T-cell (primary cell): Measurements from ENCODE around the gene COL5A2. TPM values are rescaled to one million over a fixed set of nuclear protein-coding genes. Genes with fewer than 3 reads are reported as not detected.

Experiments used
- ATAC-seq, 4 experiments: fragments of 200-7000 bp in 3 of 4; fragments of 150-1000 bp in 1 of 4; cut with Tn5 transposase; replicated peaks in 1 of 4; 1 replicate in 3 of 4; 2 replicates in 1 of 4; pipeline ENCODE4 v1.10.0; 2021; ENCODE audit warnings: moderate library complexity in 3 of 4, mild to moderate bottlenecking in 2 of 4, moderate number of reproducible peaks in 1 of 4
- CTCF ChIA-PET, 2 donors: fragments of 300-600 bp; sonication (Branson Sonifier 250); formaldehyde crosslinking; loops; one replicate each; lab custom pipeline; 2022; ENCODE audit warnings: antibody characterized with exemption in 2 of 2; lab: Charles Lee
- POLR2A ChIA-PET, 2 donors: fragments of 300-600 bp; sonication (Branson Sonifier 250); formaldehyde crosslinking; loops; one replicate each; lab custom pipeline; 2022; ENCODE audit warnings: antibody characterized with exemption in 2 of 2; lab: Charles Lee
- DNase-seq, 35 experiments: peaks; one replicate each; pipeline versions ENCODE4 v3.0.0 to v3.0.0-alpha.2; 2013 to 2023
- H3K27ac ChIP-seq: one replicate; pipeline ENCODE4 v1.5.1; 2013; ENCODE audit warnings: low read length
- H3K27me3 ChIP-seq, 2 experiments: replicated peaks in 1 of 2; 1 replicate in 1 of 2; 2 replicates in 1 of 2; pipeline versions ENCODE4 v1.6.1 to v1.7.0; 2013; ENCODE audit warnings: low read length in 1 of 2, mixed read lengths in 1 of 2; ENCODE audit not compliant: control insufficient read depth in 2 of 2, insufficient read depth in 2 of 2; ENCODE audit errors: extremely low read depth in 1 of 2
- H3K36me3 ChIP-seq, 2 donors: 1 replicate in 1 of 2; 2 replicates in 1 of 2; pipeline versions ENCODE4 v1.6.1 to v1.7.0; 2013; ENCODE audit warnings: low read length in 1 of 2; ENCODE audit not compliant: control insufficient read depth in 2 of 2, insufficient read depth in 1 of 2; ENCODE audit errors: extremely low read depth in 1 of 2
- H3K4me1 ChIP-seq, 2 experiments: 1 replicate in 1 of 2; 2 replicates in 1 of 2; pipeline versions ENCODE4 v1.6.1 to v1.7.0; 2013; ENCODE audit warnings: low read length in 2 of 2, mixed read lengths in 1 of 2; ENCODE audit not compliant: insufficient read depth in 2 of 2, control insufficient read depth in 1 of 2; ENCODE audit errors: extremely low read depth in 1 of 2
- H3K4me3 ChIP-seq, 2 donors: 1 replicate in 1 of 2; 2 replicates in 1 of 2; pipeline versions ENCODE4 v1.5.1 to v1.7.0; 2013; ENCODE audit warnings: mild to moderate bottlenecking in 2 of 2, low read length in 1 of 2, moderate library complexity in 1 of 2; ENCODE audit not compliant: control insufficient read depth in 1 of 2; ENCODE audit errors: extremely low read depth in 1 of 2
- H3K9me3 ChIP-seq: 2 replicates; pipeline ENCODE4 v1.7.0; 2013
- H3K27ac Mint-ChIP-seq, 2 donors: one replicate each; pipeline ENCODE4 v1.8.0; 2020 to 2021; ENCODE audit warnings: mild to moderate bottlenecking in 2 of 2, mixed read lengths in 2 of 2
- H3K27me3 Mint-ChIP-seq, 2 donors: one replicate each; pipeline ENCODE4 v1.8.0; 2021 to 2022; ENCODE audit warnings: mixed read lengths in 2 of 2
- H3K36me3 Mint-ChIP-seq: one replicate; pipeline ENCODE4 v1.8.0; 2021; ENCODE audit warnings: mixed read lengths
- H3K4me1 Mint-ChIP-seq, 3 donors: one replicate each; pipeline ENCODE4 v1.8.0; 2020 to 2022; ENCODE audit warnings: mixed read lengths in 3 of 3, mild to moderate bottlenecking in 1 of 3
- H3K4me3 Mint-ChIP-seq, 3 donors: one replicate each; pipeline ENCODE4 v1.8.0; 2020 to 2022; ENCODE audit warnings: mild to moderate bottlenecking in 3 of 3, mixed read lengths in 3 of 3, moderate library complexity in 3 of 3
- H3K9me3 Mint-ChIP-seq, 3 donors: one replicate each; pipeline ENCODE4 v1.8.0; 2020 to 2022; ENCODE audit warnings: mixed read lengths in 3 of 3
- WGBS: methylation state at CpG from one replicate; pipeline ENCODE4 v1.1.5; 2013; ENCODE audit warnings: missing lambda C conversion rate; ENCODE audit not compliant: insufficient coverage; 5-methylcytosine and 5-hydroxymethylcytosine counted together
- total RNA-seq, 35 experiments: library from RNA in 6 of 35; stranded (reverse) in 6 of 35; fragments of 120-200 nt in 1 of 35; gene quantifications; one replicate each; pipeline versions ENCODE4 v1.2.1 to v1.2.4 and lab custom pipeline; 2013 to 2026

The COL5A2 gene
- total RNA-seq, 5 donors from 2014 or later (not counting 1 experiment from before 2014, with no cell fraction given): 0.40 to 1.9 (median 1.3) TPM

DNA sequence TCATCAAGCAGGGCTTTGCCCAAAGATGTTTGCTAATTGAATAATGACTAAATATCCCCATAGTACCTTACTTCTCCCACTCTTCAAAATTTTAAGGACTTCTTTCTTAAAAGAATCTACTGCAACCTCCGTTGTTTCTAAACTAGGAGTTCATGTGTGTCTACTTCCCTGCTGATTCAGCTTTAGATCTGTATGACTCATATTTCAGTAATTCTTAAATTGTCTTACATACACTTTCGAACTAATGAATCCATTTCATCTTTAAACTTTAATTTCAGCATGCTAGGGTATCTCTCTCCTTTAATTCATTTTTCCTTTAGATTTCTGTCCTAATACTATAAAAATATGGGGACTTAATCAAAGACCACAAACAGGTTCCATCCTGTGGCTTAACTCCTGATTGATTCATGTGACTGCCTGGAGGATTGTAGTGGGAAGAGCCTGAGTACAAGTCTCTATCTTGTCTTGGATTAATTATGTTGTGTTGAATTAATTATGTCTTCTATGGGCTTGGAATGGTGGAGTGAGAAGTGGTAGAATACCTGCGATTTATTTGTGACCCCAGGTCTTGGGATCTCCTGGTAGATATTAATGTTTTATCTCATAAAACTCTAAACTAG is 24.9 kb upstream of the COL5A2 start:
- WGBS: no CpG with 5 or more reads among the region's 3 CpGs
- H3K4me3 ChIP-seq: no peak overlapping the region
- H3K27ac Mint-ChIP-seq: no peak overlapping the region

GRCh38 chr2:189203177-189203799 is 23.7 kb upstream of the COL5A2 start:
- no peak overlapping the region for H3K27ac Mint-ChIP-seq
- ATAC-seq (no peak), DNase-seq (no peak)
- no peaks in the 10 kb centered on the region for H3K27me3 ChIP-seq
- H3K27me3 Mint-ChIP-seq: peaks cover 0 to 3% of the 10 kb centered on the region in 2 donors
- H3K4me3 ChIP-seq: no peak overlapping the region
- H3K36me3 ChIP-seq: no peaks in the 10 kb centered on the region
- H3K9me3 ChIP-seq: no peaks in the 10 kb centered on the region
- ChIA-PET CTCF (no interaction called here), POLR2A (no interaction called here)
- no peak overlapping the region for H3K4me3 Mint-ChIP-seq
- no peaks in the 10 kb centered on the region for H3K36me3 Mint-ChIP-seq
- no peak overlapping the region for H3K27ac ChIP-seq
- H3K4me1 ChIP-seq: no peaks in the 10 kb centered on the region
- WGBS: 67% methylated on average over 3 of the region's 4 CpGs
- H3K4me1 Mint-ChIP-seq: peaks cover 0 to 6% (median 0%) of the 10 kb centered on the region in 3 donors
- no peaks in the 10 kb centered on the region for H3K9me3 Mint-ChIP-seq

More for the DNA sequence above, 24.9 kb upstream of the COL5A2 start:
- no peak for ATAC-seq
- Histone ChIP-seq H3K27me3 (no peaks in the 10 kb centered on the region), H3K9me3 (no peaks in the 10 kb centered on the region), H3K4me1 (no peaks in the 10 kb centered on the region), H3K36me3 (no peaks in the 10 kb centered on the region), H3K27ac (no peak overlapping the region)
- POLR2A ChIA-PET: no interaction called here
- Mint-ChIP-seq H3K9me3 (no peaks in the 10 kb centered on the region), H3K4me3 (no peak overlapping the region), H3K36me3 (no peaks in the 10 kb centered on the region), H3K4me1 (peaks cover 0 to 6% (median 0%) of the 10 kb centered on the region in 3 donors), H3K27me3 (peaks cover 0 to 5% of the 10 kb centered on the region in 2 donors)
- CTCF ChIA-PET: no interaction called here
- no peak for DNase-seq

- Mint-ChIP-seq H3K27ac (no peak overlapping the region), H3K27me3 (no peaks in the 10 kb centered on the region), H3K4me3 (no peak overlapping the region), H3K36me3 (no peaks in the 10 kb centered on the region), H3K9me3 (peaks cover 0 to 3% (median 3%) of the 10 kb centered on the region in 3 donors), H3K4me1 (peaks cover 0 to 6% (median 0%) of the 10 kb centered on the region in 3 donors)
- H3K27ac ChIP-seq: no peak overlapping the region
- no peak for DNase-seq
- POLR2A ChIA-PET: no interaction called here
- H3K4me3 ChIP-seq: no peak overlapping the region
- no peaks in the 10 kb centered on the region for H3K27me3 ChIP-seq
- ATAC-seq: no peak
- CTCF ChIA-PET: no interaction called here
- no peaks in the 10 kb centered on the region for H3K4me1 ChIP-seq
- no peaks in the 10 kb centered on the region for H3K36me3 ChIP-seq
- H3K9me3 ChIP-seq: no peaks in the 10 kb centered on the region
Measured at GRCh38 chr2:189199797-189200196, 20.2 kb upstream of the COL5A2 start.

DNA sequence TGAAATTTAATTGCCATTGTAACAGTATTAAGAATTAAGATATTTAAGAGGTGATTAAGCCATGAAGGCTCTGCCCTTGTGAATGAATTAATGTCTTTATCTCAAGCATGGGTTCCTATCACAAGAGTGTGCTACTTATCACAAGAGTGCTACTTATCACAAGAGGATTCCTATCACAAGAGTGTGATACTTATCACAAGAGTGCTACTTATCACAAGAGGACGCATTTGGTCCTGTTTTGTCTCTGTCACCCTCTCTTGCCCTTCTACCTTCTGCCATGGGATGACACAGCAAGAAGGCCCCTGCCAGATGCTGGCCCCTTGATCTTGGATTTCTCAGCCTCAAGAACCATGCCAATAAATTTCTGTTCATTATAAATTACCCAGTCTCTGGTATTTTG is 13.2 kb upstream of the COL5A2 start:
- Histone ChIP-seq H3K27ac (no peak overlapping the region), H3K4me3 (no peak overlapping the region), H3K36me3 (no peaks in the 10 kb centered on the region), H3K4me1 (no peaks in the 10 kb centered on the region), H3K27me3 (no peaks in the 10 kb centered on the region), H3K9me3 (no peaks in the 10 kb centered on the region)
- Mint-ChIP-seq H3K27ac (no peak overlapping the region), H3K27me3 (no peaks in the 10 kb centered on the region), H3K4me1 (no peaks in the 10 kb centered on the region), H3K36me3 (no peaks in the 10 kb centered on the region), H3K4me3 (no peak overlapping the region), H3K9me3 (peaks cover 0 to 3% (median 3%) of the 10 kb centered on the region in 3 donors)
- DNase-seq (no peak), ATAC-seq (no peak)
- CTCF ChIA-PET: no interaction called here
- POLR2A ChIA-PET: no interaction called here
- WGBS: 100% methylated on average over 1 of the region's 1 CpG

DNA sequence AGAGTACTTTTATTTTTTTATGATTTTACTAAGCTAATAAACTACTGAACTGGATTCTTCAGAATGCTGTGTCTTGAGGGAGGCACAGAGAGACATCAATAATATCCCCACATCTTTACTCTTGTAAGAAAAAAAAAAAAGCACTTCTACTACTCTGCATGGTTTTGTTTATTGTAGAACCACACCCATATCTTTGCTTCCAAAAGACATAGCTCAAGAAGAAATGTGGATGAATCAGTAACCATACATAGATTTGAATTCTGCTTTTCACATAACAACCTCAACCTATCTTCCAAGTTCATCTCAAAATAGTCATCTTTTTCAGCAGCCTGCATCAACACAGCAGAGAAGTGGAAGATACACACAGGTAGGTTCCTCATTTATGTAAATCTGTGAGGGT is 12.2 kb upstream of the COL5A2 start:
- DNase-seq: no peak
- Histone ChIP-seq H3K4me3 (no peak overlapping the region), H3K27ac (no peak overlapping the region), H3K4me1 (no peaks in the 10 kb centered on the region), H3K9me3 (no peaks in the 10 kb centered on the region), H3K36me3 (no peaks in the 10 kb centered on the region), H3K27me3 (no peaks in the 10 kb centered on the region)
- Mint-ChIP-seq H3K4me3 (no peak overlapping the region), H3K27me3 (no peaks in the 10 kb centered on the region), H3K9me3 (peaks cover 0 to 3% (median 3%) of the 10 kb centered on the region in 3 donors), H3K4me1 (no peaks in the 10 kb centered on the region), H3K27ac (no peak overlapping the region), H3K36me3 (no peaks in the 10 kb centered on the region)
- POLR2A ChIA-PET: no interaction called here
- no peak for ATAC-seq
- CTCF ChIA-PET: interaction anchor here in 1 of 2 donors (0.8 kb wide), 1 partner anchor 98 kb away, joined by 3 read pairs; no protein-coding TSS in a partner anchor

- Mint-ChIP-seq H3K9me3 (peaks cover 0 to 2% (median 1%) of the 10 kb centered on the region in 3 donors), H3K4me3 (no peak overlapping the region), H3K4me1 (no peaks in the 10 kb centered on the region), H3K27me3 (no peaks in the 10 kb centered on the region), H3K36me3 (no peaks in the 10 kb centered on the region), H3K27ac (no peak overlapping the region)
- ChIA-PET POLR2A (no interaction called here), CTCF (no interaction called here)
- no peak for ATAC-seq
- Histone ChIP-seq H3K27ac (no peak overlapping the region), H3K9me3 (no peaks in the 10 kb centered on the region), H3K36me3 (no peaks in the 10 kb centered on the region), H3K4me3 (no peak overlapping the region), H3K4me1 (no peaks in the 10 kb centered on the region), H3K27me3 (no peaks in the 10 kb centered on the region)
- no peak for DNase-seq
- no CpG with 5 or more reads among the region's 3 CpGs for WGBS
Measured at GRCh38 chr2:189190685-189191084, 11.1 kb upstream of the COL5A2 start.
